DLD1 (cell line): ENCODE measurements around the gene UPF3A.

Experiments used
- in situ Hi-C: cut with HindIII; loops from 2 replicates; pipeline ENCODE4 v1.10.0; 2017; ENCODE audit warnings: low sequenced_read_pairs

UPF3A gene

DNA sequence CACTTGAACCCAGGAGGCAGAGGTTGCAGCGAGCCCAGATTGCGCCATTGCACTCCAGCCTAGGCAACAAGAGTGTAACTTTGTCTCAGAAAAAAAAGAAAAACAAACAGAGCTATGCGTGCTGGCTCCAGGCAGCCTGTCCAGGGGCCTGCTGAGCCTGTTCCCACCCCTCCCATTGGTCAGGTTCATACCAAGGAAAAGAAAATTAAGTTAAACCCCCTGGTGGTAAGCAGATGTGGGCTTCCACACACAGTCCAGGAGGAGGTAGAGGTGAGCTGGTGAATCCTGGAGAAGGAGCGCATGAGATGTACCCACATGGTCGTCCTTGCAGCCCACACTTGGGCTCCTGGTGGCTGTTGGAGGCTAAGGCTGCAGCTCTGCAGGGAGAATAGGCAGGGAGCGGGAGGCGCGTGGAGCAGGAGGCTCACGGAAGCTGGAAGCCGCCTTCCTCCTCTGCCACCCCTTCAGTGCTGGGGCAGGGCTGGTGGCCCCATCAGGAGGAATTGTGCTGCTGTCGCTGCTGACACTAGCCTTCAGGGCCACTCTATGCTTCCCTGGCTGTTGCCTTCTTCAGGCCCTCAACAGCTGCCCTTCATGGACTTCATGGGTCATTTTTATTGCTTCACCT, 22.4 kb downstream of the UPF3A start:
- in situ Hi-C loops = no loop called here

DNA sequence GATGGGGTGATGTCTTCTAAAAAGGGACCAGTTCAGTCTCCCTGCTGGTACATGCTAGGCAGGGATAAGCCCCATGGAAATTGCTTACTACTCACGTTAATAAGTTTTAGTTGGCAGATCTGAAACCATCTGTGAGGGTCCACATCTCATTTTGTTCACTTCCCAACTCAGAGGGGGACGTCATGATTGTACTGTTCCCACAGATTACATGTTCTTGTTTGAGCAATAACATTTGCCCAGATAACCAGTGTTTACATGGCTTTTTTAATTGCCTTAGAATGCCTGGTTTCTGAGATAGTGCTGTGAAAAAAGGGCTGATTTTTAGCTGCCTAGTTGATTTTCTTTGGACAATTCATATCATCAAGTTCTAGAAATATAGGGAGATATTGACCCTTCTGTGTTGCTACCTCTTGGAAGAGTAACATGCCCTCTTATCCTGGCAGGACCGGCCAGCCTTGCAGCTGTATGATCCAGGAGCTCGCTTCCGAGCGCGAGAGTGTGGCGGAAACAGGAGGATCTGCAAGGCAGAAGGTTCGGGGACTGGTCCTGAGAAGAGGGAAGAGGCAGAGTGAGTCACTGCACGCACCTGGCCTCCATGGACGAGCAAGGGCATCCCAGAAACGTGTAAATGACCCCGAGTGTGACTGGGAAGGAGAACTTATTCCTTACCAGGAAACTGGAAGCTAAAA, 23.1 kb downstream of the UPF3A start:
- in situ Hi-C loops = no loop called here

DNA sequence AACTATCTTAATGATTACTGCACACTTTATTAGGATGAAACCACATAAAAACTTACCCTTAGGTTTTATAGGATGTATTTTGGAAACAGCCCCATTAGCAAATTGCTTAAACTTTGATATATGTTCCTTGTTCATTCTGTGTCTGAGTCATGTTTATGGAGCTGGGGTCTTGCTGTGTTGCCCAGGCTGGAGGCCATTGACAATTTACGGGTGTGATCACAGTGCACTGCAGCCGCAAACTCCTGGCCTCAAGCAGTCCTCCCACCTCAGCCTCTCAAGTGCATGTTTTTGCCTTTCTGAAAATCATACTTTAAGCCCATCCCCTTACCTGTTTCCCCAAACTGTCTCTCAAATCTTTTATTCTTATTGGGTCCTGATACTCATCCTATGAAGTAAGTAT, 27.7 kb downstream of the UPF3A start:
- in situ Hi-C loops = no loop called here

DNA sequence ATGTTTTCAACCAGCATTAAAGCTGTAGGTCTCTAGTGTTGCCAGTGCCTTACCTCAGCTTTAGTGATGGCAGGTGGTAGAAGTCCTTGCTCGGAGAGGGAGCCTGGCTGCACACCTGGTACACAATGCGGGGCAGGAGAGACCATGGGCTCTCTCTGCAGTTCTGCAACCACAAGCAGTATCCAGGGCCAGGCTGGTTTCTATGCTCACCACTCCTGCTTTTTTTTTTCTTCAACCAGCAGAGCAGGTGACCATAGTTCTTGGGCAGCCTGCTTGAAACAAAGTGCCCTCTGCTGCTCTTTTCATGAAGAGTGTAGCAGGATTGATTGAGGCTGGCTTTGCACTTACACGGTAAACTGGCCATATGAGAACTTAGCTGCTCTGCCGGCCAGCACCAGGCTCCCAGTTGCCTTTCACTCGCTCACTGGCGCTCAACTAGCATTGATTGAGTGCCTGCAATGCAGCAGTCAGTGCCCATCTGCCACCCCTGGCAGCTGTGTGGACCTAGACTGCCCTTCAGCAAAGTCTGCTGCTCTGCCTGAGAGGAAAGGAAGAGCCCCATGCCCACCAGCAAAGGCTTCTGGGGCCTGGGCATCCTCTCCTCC, 28.5 kb downstream of the UPF3A start:
- in situ Hi-C loops = no loop called here

DNA sequence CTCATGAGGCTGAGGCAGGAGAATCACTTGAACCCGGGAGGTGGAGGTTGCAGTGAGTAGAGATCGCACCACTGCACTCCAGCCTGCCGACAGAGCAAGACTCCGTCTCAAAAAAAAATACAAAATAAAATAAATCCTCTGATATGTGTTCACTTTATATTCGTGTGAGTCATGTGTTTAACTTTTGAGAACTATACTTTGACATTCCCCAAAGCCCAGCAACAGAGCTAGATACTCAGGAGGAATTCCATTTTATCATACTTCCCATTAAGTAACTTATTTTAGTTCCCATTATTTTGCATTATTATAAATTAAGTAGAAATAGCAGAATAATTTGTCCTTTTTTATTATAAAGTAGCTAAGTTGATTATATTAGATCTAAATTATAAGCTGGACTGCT, 29.6 kb downstream of the UPF3A start:
- in situ Hi-C loops = no loop called here

DNA sequence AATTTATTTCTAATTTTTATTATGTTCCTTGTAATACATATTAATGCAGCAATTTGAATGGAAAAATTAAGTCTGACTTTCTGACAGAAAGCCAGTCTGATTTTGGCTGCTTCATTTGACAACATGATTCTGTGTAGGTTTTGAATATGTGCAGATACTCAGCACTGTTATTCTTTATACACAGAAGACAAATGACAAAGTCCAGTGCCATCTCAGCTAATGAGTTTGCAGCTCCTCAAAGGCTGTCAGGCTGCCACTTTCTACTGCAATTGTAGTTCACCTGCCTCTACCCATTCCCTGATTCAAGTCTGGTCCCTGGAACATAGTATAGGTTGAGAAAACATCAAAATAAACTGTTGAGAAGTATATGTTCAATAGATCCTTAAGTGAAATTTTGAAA, 30.0 kb downstream of the UPF3A start:
- in situ Hi-C loops = no loop called here

DNA sequence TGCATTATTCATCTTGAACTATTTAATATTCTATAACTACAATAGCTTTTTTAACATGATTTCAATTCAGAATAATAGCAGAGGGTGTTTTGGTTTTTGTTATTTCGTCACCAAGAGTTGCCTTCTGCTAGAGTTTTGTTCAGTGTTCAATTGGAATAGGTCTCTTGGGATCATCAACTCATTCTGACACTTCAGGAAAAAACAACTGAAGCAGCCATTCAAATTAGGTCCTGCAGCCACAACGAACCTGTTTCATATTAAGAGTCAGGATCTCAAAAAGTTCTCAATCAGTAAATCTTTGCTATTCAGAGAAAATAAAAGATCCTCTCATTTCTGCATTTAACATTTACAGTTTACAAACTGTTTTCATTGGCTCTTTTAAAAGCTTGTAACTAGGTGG, 30.5 kb downstream of the UPF3A start:
- in situ Hi-C loops = no loop called here

DNA sequence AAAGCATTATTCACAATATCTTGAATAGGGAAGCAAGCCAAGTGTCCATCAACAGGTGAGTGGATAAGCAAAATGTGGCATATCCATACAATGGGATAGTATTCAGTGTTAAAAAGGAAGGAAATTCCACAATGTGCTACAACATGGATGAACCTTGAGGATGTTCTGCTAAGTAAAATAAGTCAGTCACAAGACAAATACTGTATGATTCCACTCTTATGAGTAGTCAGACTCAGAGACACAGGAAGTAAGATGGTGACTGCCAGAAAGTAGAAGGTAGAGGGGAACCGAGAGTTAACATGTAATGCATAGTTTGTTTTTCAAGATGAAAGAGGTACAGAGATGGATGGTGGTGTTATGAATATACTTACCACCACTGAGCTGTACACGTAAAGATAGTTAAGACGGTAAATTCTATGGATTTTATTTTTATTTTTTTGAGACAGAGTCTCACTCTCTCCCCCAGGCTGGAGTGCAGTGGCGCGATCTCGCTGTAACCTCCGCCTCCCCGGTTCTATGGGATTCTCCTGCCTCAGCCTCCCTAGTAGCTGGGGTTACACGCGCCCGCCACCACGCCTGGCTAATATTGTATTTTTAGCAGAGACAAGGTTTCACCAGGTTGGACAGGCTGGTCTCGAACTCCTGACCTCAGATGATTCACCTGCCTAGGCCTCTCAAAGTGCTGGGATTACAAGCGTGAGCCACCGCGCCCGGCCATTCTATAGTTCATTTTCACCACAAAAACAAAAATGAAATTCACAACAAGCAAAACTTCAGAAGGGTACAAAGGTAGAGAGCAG, 31.9 kb downstream of the UPF3A start:
- in situ Hi-C loops = no loop called here

DNA sequence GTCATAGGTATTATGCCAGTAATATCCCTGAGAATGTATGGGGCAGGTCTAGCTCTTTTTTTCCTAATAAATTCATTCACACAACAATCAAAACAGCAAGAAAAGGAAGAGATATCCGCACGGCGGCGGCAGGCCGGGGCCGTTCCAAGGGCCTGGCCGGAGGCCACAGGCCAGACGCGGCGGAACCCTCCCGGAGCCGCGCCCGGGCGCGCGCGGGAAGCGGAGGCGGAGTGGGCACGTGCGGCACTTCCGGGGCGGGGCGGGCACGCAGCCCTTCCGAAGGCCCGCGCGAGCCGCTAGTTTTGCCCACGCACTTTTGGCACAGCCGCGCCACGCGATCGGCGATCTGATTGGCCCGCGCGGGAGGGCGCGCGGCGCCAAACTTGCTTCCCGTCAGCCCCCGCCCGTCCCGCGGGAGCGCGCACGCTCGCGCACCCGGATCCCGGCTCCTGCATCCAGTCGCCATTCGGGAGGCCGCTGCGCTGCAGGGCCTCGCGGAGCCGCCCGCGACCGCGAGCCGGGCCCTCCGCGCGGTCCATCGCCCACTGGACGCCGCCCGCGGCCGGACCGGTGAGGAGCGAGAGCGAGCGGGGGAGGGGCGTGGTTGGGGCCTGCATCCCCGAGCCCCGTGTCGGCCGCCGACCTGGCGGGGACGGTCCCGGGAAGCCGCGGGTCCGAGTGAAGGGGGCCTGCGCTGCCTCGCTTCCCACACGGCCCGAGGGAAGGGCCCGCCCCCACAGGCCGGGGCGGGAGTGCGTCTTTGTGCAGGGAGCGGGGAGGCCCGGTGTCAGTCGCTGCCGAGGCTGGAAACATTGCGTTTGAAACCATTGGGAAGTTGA, 32.9 kb downstream of the UPF3A start, which contains the start of gene CHAMP1:
CHAMP1 (plus strand) TSS at position 430 of the 839 bp plus-strand sequence. CDS start 9,340 bp downstream, outside the sequence.
- in situ Hi-C loops = no loop called here

DNA sequence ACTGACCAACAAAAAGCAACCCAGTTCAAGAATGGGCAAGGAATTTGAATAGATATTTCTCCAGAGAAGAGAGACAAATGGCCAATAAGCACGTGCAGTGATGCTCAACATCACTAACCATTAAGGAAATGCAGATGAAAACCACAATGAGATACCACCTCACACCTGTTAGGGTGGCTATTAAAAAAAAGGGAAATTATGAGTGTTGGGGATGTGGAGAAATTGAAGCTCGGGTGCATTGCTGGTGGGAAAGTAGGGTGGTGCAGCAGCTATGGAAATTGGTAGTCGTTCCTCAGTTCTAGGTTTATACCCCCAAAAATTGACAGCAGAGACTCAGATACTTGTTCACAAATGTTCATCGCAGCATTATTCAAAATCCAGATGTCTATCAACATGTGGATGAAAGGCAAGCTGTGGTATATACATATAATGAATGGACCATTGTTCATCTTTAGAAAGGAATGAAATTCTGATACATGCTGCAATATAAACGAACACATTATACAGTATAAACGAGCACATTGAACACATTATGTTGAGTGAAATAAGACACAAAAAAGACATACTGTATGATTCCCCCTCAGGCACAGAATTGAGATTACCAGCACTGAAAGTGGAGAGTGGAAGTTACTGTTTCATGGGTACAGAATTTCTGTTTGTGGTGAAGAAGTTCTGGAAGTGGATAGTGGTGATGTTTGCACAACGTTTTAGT, 33.8 kb downstream of the UPF3A start:
- in situ Hi-C loops = no loop called here

DNA sequence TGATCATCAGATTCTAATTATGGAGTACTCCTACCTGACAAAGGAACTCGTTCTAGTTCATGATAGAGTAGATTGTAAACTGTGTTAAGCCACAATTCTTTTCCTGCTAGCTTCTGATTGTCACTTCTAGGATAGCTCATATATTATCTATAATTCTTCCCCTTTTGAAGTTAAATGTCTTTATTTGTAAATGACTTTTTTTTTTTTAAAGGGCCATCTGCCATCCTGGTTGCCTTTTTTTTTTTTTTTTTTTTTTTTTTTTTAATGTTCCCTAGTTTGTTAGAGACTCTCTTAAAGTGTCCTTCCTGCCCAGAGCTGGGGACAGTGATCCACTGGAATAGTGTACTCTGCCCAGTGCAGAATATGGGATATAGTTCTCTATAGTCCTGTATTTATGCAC, 37.2 kb downstream of the UPF3A start:
- in situ Hi-C loops = no loop called here

DNA sequence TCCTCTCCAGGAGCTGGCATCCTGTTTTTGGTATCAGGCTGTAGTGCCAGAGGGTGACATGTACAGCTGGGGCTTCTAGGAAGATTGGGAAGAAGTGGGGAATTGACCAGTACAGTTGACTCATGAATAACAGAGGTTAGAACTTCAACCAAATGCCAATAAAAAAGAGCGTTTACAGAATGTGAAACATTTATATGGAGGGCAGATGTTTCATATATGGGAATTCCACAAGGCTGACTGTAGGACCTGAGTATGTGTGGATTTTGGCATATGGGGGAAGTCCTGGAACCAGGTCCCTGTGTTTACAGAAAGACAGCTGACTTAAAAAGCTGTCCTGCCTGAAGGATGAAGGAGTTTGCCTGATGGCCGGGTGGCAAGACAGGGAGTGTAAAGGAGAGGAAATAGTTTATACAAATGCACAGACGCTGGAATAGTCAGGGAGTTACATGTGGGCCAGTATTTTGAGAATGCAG, 38.1 kb downstream of the UPF3A start:
- in situ Hi-C loops = no loop called here

DNA sequence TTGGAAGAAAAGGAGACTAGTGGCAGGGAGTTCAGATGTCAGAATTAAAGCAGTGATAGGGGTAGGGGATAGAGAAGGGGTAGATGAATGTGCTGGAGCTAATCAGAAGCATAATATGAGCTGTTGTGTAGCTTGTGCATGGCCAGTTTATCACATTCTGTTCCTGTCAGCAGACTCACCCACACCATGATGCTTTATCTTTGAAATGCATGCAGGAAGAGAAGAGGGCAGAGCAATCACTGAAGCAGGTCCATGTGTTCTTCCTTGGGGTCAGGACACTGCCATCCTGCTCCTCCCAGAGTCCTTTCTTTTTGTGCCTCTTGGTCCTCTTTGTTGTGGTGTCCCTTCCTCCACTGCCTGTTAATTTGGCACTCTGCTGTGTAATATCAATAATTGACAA, 38.7 kb downstream of the UPF3A start:
- in situ Hi-C loops = no loop called here

DNA sequence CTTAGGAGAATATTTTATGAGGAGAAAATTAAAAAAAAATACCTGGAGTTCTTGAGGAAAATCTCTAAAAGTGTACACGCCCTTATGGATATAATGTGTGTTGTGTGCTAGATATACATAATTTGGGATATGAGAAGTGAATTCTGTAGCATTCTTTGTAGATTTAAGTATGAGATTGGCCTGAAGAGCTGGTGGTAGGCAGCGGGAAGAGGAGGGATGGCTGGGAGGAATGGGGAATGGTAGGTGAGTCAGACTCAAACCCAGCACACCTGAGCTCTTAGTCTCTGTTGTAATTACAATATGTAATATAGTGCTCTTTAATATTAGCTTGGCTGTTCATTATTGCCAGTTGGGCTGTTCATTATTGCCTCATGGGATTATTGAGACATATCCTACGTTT, 39.9 kb downstream of the UPF3A start:
- in situ Hi-C loops = no loop called here

DNA sequence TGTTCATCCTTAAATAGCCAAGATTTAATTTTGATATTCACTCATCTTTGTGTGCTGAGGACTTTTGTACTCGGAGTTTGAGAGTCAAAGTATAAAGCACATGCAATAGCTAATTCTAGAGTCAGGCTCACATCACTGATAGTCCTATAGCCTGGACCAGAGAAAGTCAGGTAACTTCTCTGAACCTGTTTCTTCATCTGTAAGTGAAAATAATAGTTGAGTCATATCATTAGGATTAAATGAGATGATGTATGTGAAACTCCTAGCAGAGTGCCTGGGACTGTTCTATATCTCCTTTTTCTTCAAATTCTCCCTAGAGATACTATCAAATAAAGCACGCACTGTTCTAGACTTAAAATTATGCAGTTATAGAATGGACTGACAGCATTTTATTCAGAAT, 41.9 kb downstream of the UPF3A start:
- in situ Hi-C loops = no loop called here

DNA sequence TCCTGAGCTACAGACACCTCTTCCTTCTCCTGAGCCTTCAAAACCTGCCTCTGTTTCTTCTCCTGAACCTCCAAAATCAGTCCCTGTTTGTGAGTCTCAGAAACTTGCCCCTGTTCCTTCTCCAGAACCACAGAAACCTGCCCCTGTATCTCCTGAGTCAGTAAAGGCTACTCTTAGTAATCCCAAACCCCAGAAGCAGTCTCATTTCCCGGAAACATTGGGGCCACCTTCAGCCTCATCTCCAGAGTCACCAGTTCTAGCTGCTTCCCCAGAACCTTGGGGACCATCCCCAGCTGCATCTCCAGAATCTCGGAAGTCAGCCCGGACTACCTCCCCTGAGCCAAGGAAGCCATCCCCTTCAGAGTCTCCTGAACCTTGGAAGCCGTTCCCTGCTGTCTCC, 42.9 kb downstream of the UPF3A start:
- in situ Hi-C loops = no loop called here

DNA sequence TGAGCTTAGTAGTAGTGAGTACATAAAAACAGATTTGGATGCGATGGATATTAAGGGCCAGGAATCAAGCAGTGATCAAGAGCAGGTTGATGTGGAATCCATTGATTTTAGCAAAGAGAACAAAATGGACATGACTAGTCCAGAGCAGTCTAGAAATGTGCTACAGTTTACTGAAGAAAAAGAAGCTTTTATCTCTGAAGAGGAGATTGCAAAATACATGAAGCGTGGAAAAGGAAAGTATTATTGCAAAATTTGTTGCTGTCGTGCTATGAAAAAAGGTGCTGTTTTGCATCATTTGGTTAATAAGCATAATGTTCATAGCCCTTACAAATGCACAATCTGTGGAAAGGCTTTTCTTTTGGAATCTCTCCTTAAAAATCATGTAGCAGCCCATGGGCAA, 44.3 kb downstream of the UPF3A start:
- in situ Hi-C loops = no loop called here

DNA sequence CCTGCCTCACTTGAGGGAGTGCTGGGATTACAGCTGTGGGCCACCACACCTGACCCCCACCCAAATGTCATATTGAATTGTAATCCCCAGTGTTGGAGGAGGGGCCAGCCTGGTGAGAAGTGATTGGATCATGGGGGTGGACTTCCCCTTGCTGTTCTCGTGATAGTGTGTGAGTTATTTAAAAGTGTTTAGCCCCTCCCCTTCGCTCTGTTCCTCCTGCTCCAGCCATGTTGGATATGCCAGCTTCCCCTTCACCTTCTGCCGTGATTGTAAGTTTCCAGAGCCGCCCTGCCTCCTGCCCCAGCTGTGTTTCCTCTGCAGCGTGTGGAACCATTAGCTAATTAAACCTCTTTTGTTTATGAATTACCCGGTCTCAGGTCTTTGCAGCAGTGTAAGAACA, 46.6 kb downstream of the UPF3A start:
- in situ Hi-C loops = no loop called here

DNA sequence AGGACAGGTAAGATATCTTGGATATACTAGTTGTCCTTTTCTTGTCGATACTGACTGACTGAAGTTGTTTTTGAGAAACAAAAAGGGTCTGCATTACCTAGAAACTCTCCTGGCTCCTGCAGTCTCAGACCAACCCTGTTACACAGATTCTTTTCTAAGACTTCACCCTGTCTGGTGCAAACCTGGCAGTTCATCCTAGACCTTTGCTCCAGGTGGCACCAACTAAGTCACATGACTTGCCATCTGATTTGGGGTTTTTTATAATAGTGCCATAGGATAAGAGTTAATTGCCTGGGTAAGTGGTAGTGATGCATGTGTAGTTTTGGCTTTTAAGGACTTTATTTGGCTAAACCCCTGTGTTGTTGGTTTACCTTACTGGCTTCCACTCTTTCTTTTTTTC, 47.2 kb downstream of the UPF3A start:
- in situ Hi-C loops = no loop called here

DNA sequence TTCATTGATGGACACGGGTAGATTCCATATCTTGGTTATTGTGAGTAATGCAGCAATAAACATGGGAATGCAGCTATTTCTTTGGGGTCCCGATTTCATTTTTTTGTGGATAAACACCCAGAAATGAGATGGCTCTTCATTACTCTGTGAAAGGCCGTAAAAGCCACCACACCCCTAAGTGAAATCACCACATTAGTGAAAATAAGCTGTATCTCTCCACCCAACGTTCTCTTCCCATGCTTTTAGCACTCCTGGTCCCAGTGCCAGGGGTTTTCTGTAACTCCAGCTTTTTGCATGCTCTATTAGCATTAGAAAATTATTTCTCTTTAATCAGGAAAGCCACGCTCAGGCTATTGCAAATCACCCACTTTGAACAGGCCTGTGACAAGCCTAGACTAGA, 48.7 kb downstream of the UPF3A start:
- in situ Hi-C loops = no loop called here
